A673 (cell line): Measurements from ENCODE around the gene PCGF6. TPM values are rescaled to one million over a fixed set of nuclear protein-coding genes. Genes with fewer than 3 reads are reported as not detected.

Experiments
- BruUV-seq: library from RNA; stranded (reverse); fragments of 400-500 nt; replicated peaks from 2 replicates; lab custom pipeline; 2021; lab: Mats Ljungman, UMichigan
- CTCF ChIA-PET: fragments of 300-600 bp; sonication (Branson Sonifier 250); formaldehyde crosslinking; loops from one replicate; lab custom pipeline; 2022; ENCODE audit warnings: antibody characterized with exemption; lab: Charles Lee
- POLR2A ChIA-PET: fragments of 300-600 bp; sonication (Branson Sonifier 250); formaldehyde crosslinking; loops from one replicate; lab custom pipeline; 2022; ENCODE audit warnings: antibody characterized with exemption; ENCODE audit not compliant: low non-redundant PET; lab: Charles Lee
- DNase-seq: peaks from one replicate; pipeline ENCODE4 v3.0.0-alpha.2; 2015; ENCODE audit warnings: low spot score
- H3K27ac ChIP-seq: fragments of 200-600 bp; sonication (generic); 2 replicates; pipeline ENCODE4 v1.5.1; 2016; ENCODE audit warnings: mixed run types, low read depth, mild to moderate bottlenecking, mixed read lengths, antibody characterized with exemption, low read length; ENCODE audit not compliant: poor library complexity, severe bottlenecking
- H3K27me3 ChIP-seq: fragments of 200-600 bp; sonication (generic); replicated peaks from 2 replicates; pipeline ENCODE4 v1.6.1; 2017; ENCODE audit warnings: mixed run types, low read depth, mild to moderate bottlenecking, mixed read lengths, antibody characterized with exemption, low read length; ENCODE audit not compliant: insufficient read depth, poor library complexity
- H3K36me3 ChIP-seq: fragments of 200-600 bp; sonication (generic); 2 replicates; pipeline ENCODE4 v1.6.1; 2016; ENCODE audit warnings: mixed run types, mild to moderate bottlenecking, mixed read lengths, antibody characterized with exemption, low read length; ENCODE audit not compliant: insufficient read depth, poor library complexity, severe bottlenecking
- H3K4me1 ChIP-seq: fragments of 200-600 bp; sonication (generic); 2 replicates; pipeline ENCODE4 v1.6.1; 2017; ENCODE audit warnings: mixed run types, mild to moderate bottlenecking, mixed read lengths, antibody characterized with exemption, low read length; ENCODE audit not compliant: insufficient read depth, poor library complexity, severe bottlenecking
- H3K4me3 ChIP-seq: fragments of 200-600 bp; sonication (generic); 2 replicates; pipeline ENCODE4 v1.5.1; 2016; ENCODE audit warnings: low read depth, mixed run types, mild to moderate bottlenecking, mixed read lengths, low read length; ENCODE audit not compliant: poor library complexity, severe bottlenecking
- H3K9me3 ChIP-seq: fragments of 200-600 bp; sonication (generic); 2 replicates; pipeline ENCODE4 v1.6.1; 2016; ENCODE audit warnings: mixed run types, low read depth, mild to moderate bottlenecking, mixed read lengths, antibody characterized with exemption, low read length; ENCODE audit not compliant: poor library complexity, severe bottlenecking
- CTCF ChIP-seq: fragments of 300-800, 200-600 bp; sonication (generic); conservative IDR thresholded peaks from 2 replicates; pipeline ENCODE4 v1.5.1; 2017; ENCODE audit warnings: low read depth, mild to moderate bottlenecking, antibody characterized with exemption, low read length, moderate library complexity, mixed read lengths
- EZH2 ChIP-seq: fragments of 200-600 bp; sonication (generic); IDR thresholded peaks from 2 replicates; pipeline ENCODE4 v1.6.1; 2017; ENCODE audit warnings: borderline replicate concordance, low read depth, mild to moderate bottlenecking, mixed read lengths, antibody characterized with exemption, low read length; ENCODE audit not compliant: poor library complexity, severe bottlenecking
- intact Hi-C: fragments of 100-400 bp; cut with micrococcal nuclease; formaldehyde crosslinking; loops from one replicate; pipeline ENCODE4 v1.10.0; 2022; ENCODE audit not compliant: unreplicated experiment
- total RNA-seq: library from RNA; stranded (reverse); gene quantifications from 2 replicates; pipeline ENCODE4 v1.2.3, GENCODE V29; 2021

PCGF6 gene
- total RNA-seq, 1 experiment from 2014 or later, result 22.5 TPM

DNA sequence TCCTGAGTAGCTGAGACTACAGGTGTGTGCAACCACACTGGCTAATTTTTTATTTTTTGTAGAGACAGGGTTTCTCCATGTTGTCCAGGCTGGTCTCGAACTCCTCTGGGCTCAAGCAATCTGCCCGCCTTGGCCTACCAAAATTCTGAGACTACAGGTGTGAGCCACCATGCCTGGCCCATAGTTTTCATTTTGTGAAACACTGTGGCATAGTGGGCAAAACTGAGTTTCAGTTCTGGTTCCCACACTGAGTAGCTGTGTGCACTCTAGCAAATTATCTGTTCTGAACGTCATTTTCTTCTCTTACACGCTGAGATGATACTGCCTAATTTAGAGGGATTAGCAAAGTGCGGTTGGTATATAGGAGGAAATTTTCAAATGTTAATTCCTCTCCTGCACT is 31.8 kb upstream of the PCGF6 start:
- TF ChIP-seq EZH2 (no peak), CTCF (no peak)
- H3K9me3 ChIP-seq, result no peaks in the 10 kb centered on the region
- no peak overlapping the region for H3K27ac ChIP-seq
- BruUV-seq, result no TSS peak
- no peaks in the 10 kb centered on the region for H3K27me3 ChIP-seq
- no peak overlapping the region for H3K4me3 ChIP-seq
- no peak for DNase-seq
- no peaks in the 10 kb centered on the region for H3K4me1 ChIP-seq
- intact Hi-C loops, result no loop called here
- H3K36me3 ChIP-seq, result peaks cover 44% of the 10 kb centered on the region
- POLR2A ChIA-PET, result no interaction called here
- CTCF ChIA-PET, result no interaction called here

DNA sequence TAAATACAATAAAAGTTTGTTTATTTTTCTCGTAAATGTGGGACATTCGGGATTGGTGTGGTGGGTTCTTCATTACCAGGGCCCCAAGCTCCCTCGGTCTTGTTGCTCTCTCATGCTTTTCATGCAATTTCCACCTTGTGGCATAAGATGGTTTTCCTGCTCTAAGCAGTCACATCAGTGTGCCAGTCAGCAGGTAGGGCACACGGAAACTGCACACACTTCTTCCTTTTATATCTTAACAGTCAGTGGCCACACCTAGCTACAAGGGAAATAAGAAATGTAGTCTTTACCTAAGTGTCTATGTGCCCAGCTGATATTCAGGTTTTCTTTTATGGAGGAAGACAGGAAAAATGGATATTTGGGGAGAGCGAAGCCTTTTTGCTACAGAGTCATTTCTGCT is 23.3 kb upstream of the PCGF6 start:
- POLR2A ChIA-PET, result no interaction called here
- CTCF ChIA-PET, result interaction anchor here (0.6 kb wide), 1 partner anchor 312 kb away, joined by 9 read pairs; no protein-coding TSS in a partner anchor
- BruUV-seq, result no TSS peak
- Histone ChIP-seq H3K36me3 (peaks cover 28% of the 10 kb centered on the region), H3K27me3 (no peaks in the 10 kb centered on the region), H3K4me1 (peaks cover 3% of the 10 kb centered on the region), H3K9me3 (no peaks in the 10 kb centered on the region), H3K27ac (no peak overlapping the region), H3K4me3 (no peak overlapping the region)
- no peak for DNase-seq
- intact Hi-C loops, result no loop called here
- TF ChIP-seq CTCF (no peak), EZH2 (no peak)

DNA sequence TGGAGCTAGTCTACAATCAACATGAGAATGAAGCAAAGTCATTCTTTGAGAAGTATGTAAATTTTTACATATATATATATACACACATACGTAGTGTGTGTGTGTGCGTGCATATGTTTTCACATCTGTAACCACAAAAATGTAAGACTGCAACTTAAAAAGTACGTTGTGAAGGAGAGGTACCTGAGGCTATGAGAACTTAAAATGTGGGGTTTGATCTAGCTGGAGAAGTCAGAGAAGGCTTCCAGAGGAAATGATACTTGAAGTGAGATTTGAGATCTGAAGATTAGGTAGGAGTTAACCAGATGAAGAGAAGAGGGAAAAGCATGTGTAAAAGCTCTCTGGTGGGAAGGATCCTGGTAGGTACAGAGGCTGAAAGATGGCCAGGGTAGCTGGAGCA is 22.6 kb upstream of the PCGF6 start:
- no peaks in the 10 kb centered on the region for H3K9me3 ChIP-seq
- H3K27me3 ChIP-seq, result no peaks in the 10 kb centered on the region
- intact Hi-C loops, result no loop called here
- H3K4me1 ChIP-seq, result peaks cover 8% of the 10 kb centered on the region
- TF ChIP-seq EZH2 (no peak), CTCF (no peak)
- no peak overlapping the region for H3K4me3 ChIP-seq
- no peak overlapping the region for H3K27ac ChIP-seq
- no peak for DNase-seq
- ChIA-PET POLR2A (no interaction called here), CTCF (no interaction called here)
- H3K36me3 ChIP-seq, result peaks cover 23% of the 10 kb centered on the region
- BruUV-seq, result no TSS peak
